HCT116 (cell line): ENCODE data around the gene SIRPG. TPM values are rescaled to one million over a fixed set of nuclear protein-coding genes. Genes with fewer than 3 reads are reported as not detected.

Source experiments
- ATAC-seq: fragments of 200-7000 bp; cut with Tn5 transposase; 2 replicates; pipeline ENCODE4 v1.9.1; 2020; ENCODE audit warnings: mild to moderate bottlenecking, moderate library complexity
- BruUV-seq: library from RNA; stranded (reverse); fragments of 400-500 nt; replicated peaks from 2 replicates; lab custom pipeline; 2021; lab: Mats Ljungman, UMichigan
- CTCF ChIA-PET: fragments of 300-600 bp; sonication (Branson Sonifier 250); formaldehyde crosslinking; loops from one replicate; lab custom pipeline; 2021; ENCODE audit warnings: antibody characterized with exemption; lab: Charles Lee
- POLR2A ChIA-PET: fragments of 300-600, 350-600 bp; sonication (Branson Sonifier 250); formaldehyde crosslinking; loops from one replicate; lab custom pipeline; 2021; ENCODE audit warnings: antibody characterized with exemption; lab: Charles Lee
- RAD21 ChIA-PET, 2 experiments: fragments of 300-600 bp; sonication (Branson Sonifier 250); formaldehyde crosslinking; loops; one replicate each; lab custom pipeline; 2023; ENCODE audit warnings: low total read pairs in 2 of 2; ENCODE audit not compliant: uncharacterized antibody in 2 of 2, unreplicated experiment in 2 of 2, low non-redundant PET in 1 of 2; lab: Charles Lee
- DNase-seq: peaks from one replicate; pipeline ENCODE4 v3.0.0-alpha.2; 2010; ENCODE audit warnings: low read depth, low spot score
- H2AFZ ChIP-seq: fragments of 200-600 bp; shearing (Covaris generic), sonication (generic); 2 replicates; pipeline ENCODE4 v1.6.1; 2017; ENCODE audit warnings: low read depth, mixed run types, mixed read lengths, antibody characterized with exemption, low read length; ENCODE audit not compliant: poor library complexity, severe bottlenecking
- H3K27ac ChIP-seq: 2 replicates; pipeline ENCODE4 v1.5.1; 2012; ENCODE audit warnings: low read depth, low read length
- H3K27me3 ChIP-seq: fragments of 200-600 bp; sonication (generic); 2 replicates; pipeline ENCODE4 v1.6.1; 2016; ENCODE audit warnings: mixed run types, low read length, mixed read lengths; ENCODE audit not compliant: insufficient read depth
- H3K36me3 ChIP-seq, 2 experiments: fragments of 200-500 bp in 1 of 2; fragments of 200-600 bp in 1 of 2; sonication (Bioruptor generic) in 1 of 2; sonication (generic) in 1 of 2; 2 replicates each; pipeline versions ENCODE4 v1.5.1 to v1.6.1; 2014 to 2016; ENCODE audit warnings: low read length in 2 of 2, inconsistent platforms in 1 of 2, mixed read lengths in 1 of 2, mixed run types in 1 of 2; ENCODE audit not compliant: insufficient read depth in 2 of 2, control insufficient read depth in 1 of 2
- H3K4me1 ChIP-seq, 2 experiments: fragments of 200-600 bp in 1 of 2; sonication (generic) in 1 of 2; 2 replicates each; pipeline versions ENCODE4 v1.5.1 to v1.6.1; 2012 to 2017; ENCODE audit warnings: low read length in 2 of 2, inconsistent platforms in 1 of 2, mild to moderate bottlenecking in 1 of 2, mixed read lengths in 1 of 2, mixed run types in 1 of 2, moderate library complexity in 1 of 2; ENCODE audit not compliant: insufficient read depth in 2 of 2, control insufficient read depth in 1 of 2
- H3K4me2 ChIP-seq: fragments of 200-600 bp; sonication (generic); 2 replicates; pipeline ENCODE4 v1.6.1; 2017; ENCODE audit warnings: mixed run types, low read length, mixed read lengths
- H3K4me3 ChIP-seq, 2 experiments: fragments of 200-600 bp in 1 of 2; sonication (generic) in 1 of 2; replicated peaks in 1 of 2; 2 replicates each; pipeline ENCODE4 v1.5.1; 2011 to 2016; ENCODE audit warnings: low read length in 2 of 2, control low read depth in 1 of 2, low read depth in 1 of 2, mild to moderate bottlenecking in 1 of 2, mixed read lengths in 1 of 2, mixed run types in 1 of 2
- H3K79me2 ChIP-seq: fragments of 200-600 bp; sonication (generic); 2 replicates; pipeline ENCODE4 v1.6.1; 2017; ENCODE audit warnings: mild to moderate bottlenecking, mixed run types, low read length, moderate library complexity, mixed read lengths; ENCODE audit not compliant: insufficient read depth
- H3K9ac ChIP-seq: fragments of 200-600 bp; sonication (generic); 2 replicates; pipeline ENCODE4 v1.6.1; 2016; ENCODE audit warnings: low read length, mixed read lengths
- H3K9me2 ChIP-seq: fragments of 200-600 bp; sonication (generic), shearing (Covaris generic); 2 replicates; pipeline ENCODE4 v1.6.1; 2017; ENCODE audit warnings: mixed run types, mild to moderate bottlenecking, moderate library complexity; ENCODE audit not compliant: insufficient read depth
- H3K9me3 ChIP-seq, 2 experiments: fragments of 200-500 bp in 1 of 2; fragments of 200-600 bp in 1 of 2; sonication (Bioruptor generic) in 1 of 2; sonication (generic) in 1 of 2; 2 replicates each; pipeline ENCODE4 v1.6.1; 2014 to 2017; ENCODE audit warnings: low read length in 2 of 2, mixed read lengths in 2 of 2, inconsistent platforms in 1 of 2, low read depth in 1 of 2, mild to moderate bottlenecking in 1 of 2, mixed run types in 1 of 2, moderate library complexity in 1 of 2; ENCODE audit not compliant: control insufficient read depth in 1 of 2, insufficient read depth in 1 of 2
- H4K20me1 ChIP-seq: fragments of 200-600 bp; sonication (generic), shearing (Covaris generic); 2 replicates; pipeline ENCODE4 v1.6.1; 2017; ENCODE audit warnings: mixed run types, mild to moderate bottlenecking, moderate library complexity; ENCODE audit not compliant: insufficient read depth
- CBX3 ChIP-seq: IDR thresholded peaks from 2 replicates; pipeline ENCODE4 v1.6.1; 2012; ENCODE audit warnings: low read depth
- CEBPB ChIP-seq: IDR thresholded peaks from 2 replicates; pipeline ENCODE4 v1.6.1; 2012; ENCODE audit warnings: low read depth
- EGR1 ChIP-seq: IDR thresholded peaks from 2 replicates; pipeline ENCODE4 v1.6.1; 2012; ENCODE audit warnings: low read depth
- ELF1 ChIP-seq: IDR thresholded peaks from 2 replicates; pipeline ENCODE4 v1.6.1; 2012; ENCODE audit warnings: low read depth, borderline replicate concordance
- EZH2 ChIP-seq: fragments of 200-600 bp; sonication (generic); IDR thresholded peaks from 2 replicates; pipeline ENCODE4 v1.6.1; 2017; ENCODE audit warnings: antibody characterized with exemption, mixed run types
- EZH2phosphoT487 ChIP-seq: fragments of 200-600 bp; IDR thresholded peaks from 2 replicates; pipeline ENCODE4 v1.6.1; 2018; ENCODE audit warnings: antibody characterized with exemption, borderline replicate concordance
- JUND ChIP-seq: IDR thresholded peaks from 2 replicates; pipeline ENCODE4 v1.6.1; 2012
- POLR2A ChIP-seq: IDR thresholded peaks from 2 replicates; pipeline ENCODE4 v1.7.0; 2011; ENCODE audit warnings: borderline replicate concordance; ENCODE audit not compliant: insufficient read depth, insufficient read length; ENCODE audit errors: extremely low read depth
- POLR2AphosphoS5 ChIP-seq: IDR thresholded peaks from 2 replicates; pipeline ENCODE4 v1.6.1; 2011; ENCODE audit warnings: mild to moderate bottlenecking, low read depth, low read length, moderate library complexity
- SIN3A ChIP-seq: IDR thresholded peaks from 2 replicates; pipeline ENCODE4 v1.6.1; 2012; ENCODE audit warnings: low read depth
- SP1 ChIP-seq: IDR thresholded peaks from 2 replicates; pipeline ENCODE4 v1.6.1; 2012; ENCODE audit warnings: low read depth
- SRF ChIP-seq: IDR thresholded peaks from 2 replicates; pipeline ENCODE4 v1.6.1; 2012; ENCODE audit warnings: low read depth
- YY1 ChIP-seq: IDR thresholded peaks from 2 replicates; pipeline ENCODE4 v1.6.1; 2011; ENCODE audit warnings: low read length, low read depth, moderate library complexity, mild to moderate bottlenecking; ENCODE audit not compliant: insufficient replicate concordance; ENCODE audit errors: extremely low read depth
- ZNF274 ChIP-seq: fragments of 200-500 bp; sonication (Bioruptor generic); IDR thresholded peaks from 2 replicates; pipeline ENCODE4 v1.6.1; 2014; ENCODE audit warnings: mild to moderate bottlenecking, low read depth, low read length, inconsistent platforms
- intact Hi-C: fragments of 100-400 bp; cut with micrococcal nuclease; formaldehyde crosslinking; loops from 2 replicates; pipeline ENCODE4 v1.10.0; 2022
- total RNA-seq: library from RNA; stranded (reverse); gene quantifications from one replicate; pipeline ENCODE4 v1.2.1, GENCODE V29; 2021; ENCODE audit not compliant: unreplicated experiment
- TF ChIP-seq, protein P1 (sequence below): IDR thresholded peaks from 2 replicates; pipeline ENCODE4 v1.6.1; 2012
- TF ChIP-seq, protein P2 (sequence below): IDR thresholded peaks from 2 replicates; pipeline ENCODE4 v1.6.1; 2012; ENCODE audit warnings: low read depth

Gene SIRPG
- total RNA-seq, 1 experiment from 2014 or later: not detected

DNA sequence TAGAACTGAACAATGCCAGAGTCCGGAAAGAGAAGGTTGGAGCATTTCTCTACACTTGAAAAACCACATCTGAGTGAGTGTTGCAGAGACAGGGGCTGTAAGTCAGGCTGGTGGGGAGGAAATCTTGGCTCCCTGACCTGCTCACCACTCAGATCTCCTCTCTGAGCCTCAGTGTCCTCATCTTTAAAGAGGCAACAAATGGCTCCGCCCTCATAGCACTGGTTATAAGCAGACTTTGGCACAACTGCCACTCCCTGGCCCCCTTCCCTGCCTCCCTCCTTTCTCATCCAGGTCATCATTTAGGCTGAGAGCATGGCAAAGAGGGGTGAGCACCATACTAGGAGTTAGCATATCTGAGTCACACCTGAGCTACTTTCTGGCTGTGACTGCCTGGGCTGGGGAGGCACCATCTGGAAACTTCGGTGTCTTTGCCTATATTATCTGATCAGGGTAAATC is 10.6 kb downstream of the SIRPG start:
- ChIA-PET RAD21 (no interaction called here), POLR2A (no interaction called here), CTCF (no interaction called here)
- Histone ChIP-seq H3K79me2 (no peaks in the 10 kb centered on the region), H3K4me3 (no peak overlapping the region), H3K9me2 (no peaks in the 10 kb centered on the region), H3K9me3 (no peaks in the 10 kb centered on the region), H3K36me3 (no peaks in the 10 kb centered on the region), H3K27ac (no peak overlapping the region), H3K4me1 (no peaks in the 10 kb centered on the region), H2AFZ (no peak overlapping the region), H3K27me3 (peaks cover 26% of the 10 kb centered on the region), H3K4me2 (no peak overlapping the region), H3K9ac (no peak overlapping the region), H4K20me1 (no peaks in the 10 kb centered on the region)
- DNase-seq: no peak
- intact Hi-C loops: no loop called here
- no peak for TF ChIP-seq SIN3A
- TF ChIP-seq CBX3: no peak
- no peak for TF ChIP-seq JUND
- no peak for TF ChIP-seq EZH2
- no peak for TF ChIP-seq POLR2AphosphoS5
- TF ChIP-seq POLR2A: no peak
- TF ChIP-seq EGR1: no peak
- no peak for TF ChIP-seq ZNF274
- TF ChIP-seq, protein P1, sequence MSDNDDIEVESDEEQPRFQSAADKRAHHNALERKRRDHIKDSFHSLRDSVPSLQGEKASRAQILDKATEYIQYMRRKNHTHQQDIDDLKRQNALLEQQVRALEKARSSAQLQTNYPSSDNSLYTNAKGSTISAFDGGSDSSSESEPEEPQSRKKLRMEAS: no peak
- no TSS peak for BruUV-seq
- ATAC-seq: no peak

DNA sequence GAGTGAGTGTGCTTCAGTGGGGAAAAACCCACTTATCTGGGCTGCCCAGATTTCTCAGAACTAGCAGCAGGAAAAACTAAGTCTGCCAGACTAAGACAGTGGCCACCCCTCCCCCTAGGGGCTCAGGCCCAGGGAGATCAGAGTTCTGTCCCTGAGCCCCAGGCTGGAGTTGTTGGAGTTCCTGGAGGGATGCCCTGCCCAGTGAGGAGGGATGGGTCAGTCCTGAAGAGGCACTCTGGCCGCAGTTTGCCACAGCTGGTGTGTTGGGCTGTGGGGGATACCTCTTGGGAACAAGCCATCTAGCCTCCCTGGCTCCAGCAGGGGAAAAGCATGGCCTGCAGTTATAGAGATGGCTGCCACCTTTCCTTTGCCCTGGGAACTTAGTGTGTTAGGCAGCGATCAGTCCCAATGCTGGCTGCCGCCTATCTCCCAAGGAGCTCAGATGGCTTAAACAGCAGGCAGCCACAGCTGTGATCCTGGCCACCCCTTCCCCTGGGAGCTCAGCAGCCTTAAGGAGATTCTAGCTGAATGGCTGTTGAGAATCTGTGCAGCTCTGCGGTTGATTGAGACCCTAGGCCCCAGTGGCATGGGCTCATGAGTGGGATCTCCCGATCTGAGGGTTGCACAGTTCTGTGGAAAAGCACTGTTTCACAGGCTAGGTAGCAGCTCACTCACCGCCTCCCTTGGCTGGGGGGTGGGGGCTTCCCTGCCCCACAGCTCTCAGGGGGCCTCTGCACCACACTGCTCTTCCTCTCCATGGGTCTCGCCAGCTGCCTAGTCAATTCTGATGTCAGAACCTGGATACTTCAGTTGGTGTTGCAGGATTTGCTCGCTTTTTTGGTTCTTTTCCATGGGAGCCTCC is 13.2 kb downstream of the SIRPG start:
- RAD21 ChIA-PET: no interaction called here
- DNase-seq (no peak), ATAC-seq (no peak)
- POLR2A ChIA-PET: no interaction called here
- no peaks in the 10 kb centered on the region for H3K36me3 ChIP-seq
- no peaks in the 10 kb centered on the region for H3K9me3 ChIP-seq
- no peak overlapping the region for H2AFZ ChIP-seq
- peaks cover 16% of the 10 kb centered on the region; the same call in 1 of the 2 replicates for H3K27me3 ChIP-seq
- no peaks in the 10 kb centered on the region for H3K9me2 ChIP-seq
- intact Hi-C loops: no loop called here
- H3K9ac ChIP-seq: no peak overlapping the region
- H3K27ac ChIP-seq: no peak overlapping the region
- H3K4me1 ChIP-seq: no peaks in the 10 kb centered on the region
- no peak overlapping the region for H3K4me2 ChIP-seq
- no peak overlapping the region for H3K4me3 ChIP-seq
- no peaks in the 10 kb centered on the region for H3K79me2 ChIP-seq
- BruUV-seq: no TSS peak
- H4K20me1 ChIP-seq: no peaks in the 10 kb centered on the region
- CTCF ChIA-PET: no interaction called here
- TF ChIP-seq, protein P2, sequence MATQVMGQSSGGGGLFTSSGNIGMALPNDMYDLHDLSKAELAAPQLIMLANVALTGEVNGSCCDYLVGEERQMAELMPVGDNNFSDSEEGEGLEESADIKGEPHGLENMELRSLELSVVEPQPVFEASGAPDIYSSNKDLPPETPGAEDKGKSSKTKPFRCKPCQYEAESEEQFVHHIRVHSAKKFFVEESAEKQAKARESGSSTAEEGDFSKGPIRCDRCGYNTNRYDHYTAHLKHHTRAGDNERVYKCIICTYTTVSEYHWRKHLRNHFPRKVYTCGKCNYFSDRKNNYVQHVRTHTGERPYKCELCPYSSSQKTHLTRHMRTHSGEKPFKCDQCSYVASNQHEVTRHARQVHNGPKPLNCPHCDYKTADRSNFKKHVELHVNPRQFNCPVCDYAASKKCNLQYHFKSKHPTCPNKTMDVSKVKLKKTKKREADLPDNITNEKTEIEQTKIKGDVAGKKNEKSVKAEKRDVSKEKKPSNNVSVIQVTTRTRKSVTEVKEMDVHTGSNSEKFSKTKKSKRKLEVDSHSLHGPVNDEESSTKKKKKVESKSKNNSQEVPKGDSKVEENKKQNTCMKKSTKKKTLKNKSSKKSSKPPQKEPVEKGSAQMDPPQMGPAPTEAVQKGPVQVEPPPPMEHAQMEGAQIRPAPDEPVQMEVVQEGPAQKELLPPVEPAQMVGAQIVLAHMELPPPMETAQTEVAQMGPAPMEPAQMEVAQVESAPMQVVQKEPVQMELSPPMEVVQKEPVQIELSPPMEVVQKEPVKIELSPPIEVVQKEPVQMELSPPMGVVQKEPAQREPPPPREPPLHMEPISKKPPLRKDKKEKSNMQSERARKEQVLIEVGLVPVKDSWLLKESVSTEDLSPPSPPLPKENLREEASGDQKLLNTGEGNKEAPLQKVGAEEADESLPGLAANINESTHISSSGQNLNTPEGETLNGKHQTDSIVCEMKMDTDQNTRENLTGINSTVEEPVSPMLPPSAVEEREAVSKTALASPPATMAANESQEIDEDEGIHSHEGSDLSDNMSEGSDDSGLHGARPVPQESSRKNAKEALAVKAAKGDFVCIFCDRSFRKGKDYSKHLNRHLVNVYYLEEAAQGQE: no peak
- no peak for TF ChIP-seq CBX3
- TF ChIP-seq SRF: no peak
- TF ChIP-seq SP1: no peak
- no peak for TF ChIP-seq POLR2AphosphoS5
- TF ChIP-seq EZH2phosphoT487: no peak
- no peak for TF ChIP-seq ELF1
- TF ChIP-seq CEBPB: no peak
- no peak for TF ChIP-seq YY1
